WI38 (cell line): ENCODE data around the gene NASP.

ENCODE experiments used
- H3K4me3 ChIP-seq: 2 replicates; pipeline ENCODE4 v1.5.1; 2011; ENCODE audit warnings: low read depth, mild to moderate bottlenecking, control low read depth, low read length
- CTCF ChIP-seq: IDR thresholded peaks from 2 replicates; pipeline ENCODE4 v1.5.1; 2012; ENCODE audit warnings: low read depth, mild to moderate bottlenecking, control low read depth, low read length

Gene NASP

GRCh38 chr1:45620588-45621500 lies 37.0 kb downstream of the NASP start:
- no peak overlapping the region for H3K4me3 ChIP-seq
- no peak for TF ChIP-seq CTCF

- H3K4me3 ChIP-seq, result no peak overlapping the region
- TF ChIP-seq CTCF, result no peak
These were observed 37.6 kb downstream of the NASP start for GRCh38 chr1:45621501-45621836.

- no peak for TF ChIP-seq CTCF
These were observed 38.2 kb downstream of the NASP start for GRCh38 chr1:45621895-45622523.

GRCh38 chr1:45622524-45623394 lies 38.9 kb downstream of the NASP start:
- TF ChIP-seq CTCF, result no peak
- H3K4me3 ChIP-seq, result no peak overlapping the region

More at GRCh38 chr1:45621895-45622523, 38.2 kb downstream of the NASP start:
- H3K4me3 ChIP-seq, result no peak overlapping the region

- H3K4me3 ChIP-seq, result no peak within 1 kb of the TSS
- no peak for TF ChIP-seq CTCF
These were observed 40.1 kb downstream of the NASP start, which contains the start of gene CCDC17 for GRCh38 chr1:45623972-45624371. TSS of gene CCDC17 (minus strand) at chr1:45624054. CDS start at chr1:45623909, 145 bp downstream.

- H3K4me3 ChIP-seq, result no peak overlapping the region
- no peak for TF ChIP-seq CTCF
These were observed 45.2 kb downstream of the NASP start for GRCh38 chr1:45629035-45629434.
